Stimulated activated CD4-positive, alpha-beta T cell treated with anti-CD3 and anti-CD28 coated beads, Interleukin-2, amount 100 ng/mL, for 4 hours (primary cell): Measurements from ENCODE around the gene RSBN1.
"Not testable (repeated sequence)": the region's sequence is repeated elsewhere in the genome, so short reads cannot be mapped to it uniquely, and the experiment has no call there.

Experiments used
- DNase-seq: peaks from one replicate; pipeline ENCODE4 v3.0.0-alpha.2; 2020; ENCODE audit warnings: low read depth

RSBN1 gene

GRCh38 chr1:113742515-113742914 lies 69.8 kb downstream of the RSBN1 start:
- DNase-seq = no peak

- no peak for DNase-seq
These were observed 77.8 kb downstream of the RSBN1 start for GRCh38 chr1:113734357-113735055.

DNA sequence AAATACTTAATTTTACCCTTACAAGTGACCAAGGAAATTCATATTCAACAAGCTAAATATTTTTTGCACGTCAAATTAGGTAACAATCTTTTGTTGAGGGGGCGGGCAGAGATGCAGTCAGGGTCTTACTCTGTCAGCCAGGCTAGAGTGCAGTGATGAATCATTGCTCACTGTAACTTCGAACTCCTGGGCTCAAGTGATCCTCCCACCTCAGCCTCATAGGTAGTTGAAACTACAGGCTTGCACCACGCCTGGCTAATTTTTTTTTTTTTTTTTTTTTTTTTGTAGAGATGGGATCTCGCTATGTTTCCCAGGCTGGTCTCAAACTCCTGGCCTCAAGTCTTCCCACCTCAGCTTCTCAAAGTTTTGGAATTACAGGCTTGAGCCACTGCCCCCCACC lies 79.5 kb downstream of the RSBN1 start:
- DNase-seq = no peak

GRCh38 chr1:113721010-113721409 lies 91.3 kb downstream of the RSBN1 start:
- no peak for DNase-seq

DNA sequence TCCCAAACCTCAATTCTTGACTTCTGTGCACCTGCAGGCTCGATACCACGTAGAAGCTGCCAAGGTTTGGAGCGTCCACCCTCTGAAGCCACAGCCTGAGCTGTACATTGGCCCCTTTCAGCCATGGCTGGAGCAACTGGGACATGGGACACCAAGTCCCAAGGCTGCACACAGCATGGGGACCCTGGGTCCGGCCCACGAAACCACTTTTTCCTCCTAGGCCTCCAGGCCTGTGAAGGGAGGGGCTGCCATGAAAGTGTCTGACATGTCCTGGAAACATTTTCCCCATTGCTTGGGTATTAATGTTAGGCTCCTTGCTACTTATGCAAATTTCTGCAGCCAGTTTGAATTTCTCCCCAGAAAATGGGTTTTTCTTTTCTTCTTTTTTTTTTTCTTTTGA lies 93.7 kb downstream of the RSBN1 start:
- not testable (repeated sequence) for DNase-seq

GRCh38 chr1:113717506-113717905 lies 94.8 kb downstream of the RSBN1 start:
- DNase-seq = not testable (repeated sequence)

DNA sequence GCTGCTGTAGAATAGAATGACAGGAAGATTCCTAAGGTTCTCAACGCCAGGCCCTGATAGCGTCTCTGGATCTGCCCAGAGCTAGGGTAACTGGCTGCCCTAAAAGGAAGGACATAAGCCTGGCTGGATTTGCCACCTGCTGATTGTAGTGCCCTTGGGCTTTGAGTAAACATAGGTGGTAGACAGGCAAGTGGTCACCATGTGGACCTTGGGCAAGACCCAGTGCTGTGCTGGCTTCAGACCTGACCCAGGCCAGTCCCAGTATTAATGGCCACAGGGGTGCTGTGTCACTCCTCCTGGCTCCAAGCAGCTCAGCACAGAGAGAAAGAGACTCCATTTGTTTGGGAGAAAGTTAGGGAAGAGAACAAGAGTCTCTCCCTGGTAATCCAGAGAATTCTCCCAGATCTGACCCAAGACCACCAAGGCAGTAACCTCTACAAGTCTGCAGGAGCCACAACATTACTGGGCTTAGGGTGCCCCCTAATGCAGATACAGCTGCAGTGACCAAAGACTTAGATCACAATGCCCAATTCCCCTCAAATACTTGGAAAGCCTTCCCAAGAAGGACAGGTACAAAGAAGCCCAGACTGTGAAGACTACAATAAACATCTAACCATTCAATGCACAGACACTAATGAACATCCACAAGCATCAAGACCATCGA lies 97.5 kb downstream of the RSBN1 start:
- DNase-seq = no peak
